GM18870 (cell line): ENCODE data around the gene NDUFV3.
"Not testable (repeated sequence)": the region's sequence is repeated elsewhere in the genome, so short reads cannot be mapped to it uniquely, and the experiment has no call there.

Source experiments
- ATAC-seq: cut with Tn5 transposase; IDR thresholded peaks from one replicate; pipeline ENCODE4 v1.9.1; 2021; ENCODE audit warnings: moderate library complexity; ENCODE audit not compliant: unreplicated experiment

The NDUFV3 gene

DNA sequence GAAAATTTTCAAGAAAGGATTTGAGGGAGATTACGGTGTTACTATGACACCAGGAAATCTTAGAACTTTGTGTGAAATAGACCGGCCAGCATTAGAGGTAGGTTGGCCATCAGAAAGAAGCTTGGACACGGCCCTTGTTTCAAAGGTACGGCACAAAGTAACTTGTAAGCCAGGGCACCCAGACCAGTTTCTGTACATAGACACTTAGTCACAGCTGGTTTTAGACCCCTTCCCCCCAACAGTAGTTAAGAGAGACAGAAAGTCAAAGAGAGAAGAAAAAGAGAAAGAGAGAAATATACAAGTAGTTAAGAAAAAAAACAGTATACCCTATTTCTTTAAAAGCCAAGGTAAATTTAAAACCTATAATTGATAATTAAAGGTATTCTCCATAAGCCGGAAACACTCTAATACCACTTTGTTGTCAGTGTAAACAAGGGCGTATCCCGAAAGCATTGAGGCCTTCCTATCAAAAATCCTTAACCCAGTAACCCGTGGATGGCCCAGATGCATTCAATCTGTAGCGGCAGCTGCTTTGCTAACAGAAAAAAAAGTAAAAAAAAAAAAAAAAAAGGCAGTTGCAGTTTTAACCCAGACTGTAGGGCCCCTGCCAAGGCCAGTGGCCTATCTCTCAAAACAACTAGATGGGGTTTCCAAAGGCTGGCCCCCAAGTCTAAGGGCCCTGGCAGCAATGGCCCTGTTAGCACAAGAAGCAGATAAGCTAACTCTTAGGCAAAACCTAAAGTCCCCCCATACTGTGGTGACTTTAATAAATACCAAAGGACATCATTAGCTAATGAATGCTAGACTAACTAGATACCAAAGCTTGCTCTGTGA is 40.2 kb downstream of the NDUFV3 start:
- not testable (repeated sequence) for ATAC-seq

DNA sequence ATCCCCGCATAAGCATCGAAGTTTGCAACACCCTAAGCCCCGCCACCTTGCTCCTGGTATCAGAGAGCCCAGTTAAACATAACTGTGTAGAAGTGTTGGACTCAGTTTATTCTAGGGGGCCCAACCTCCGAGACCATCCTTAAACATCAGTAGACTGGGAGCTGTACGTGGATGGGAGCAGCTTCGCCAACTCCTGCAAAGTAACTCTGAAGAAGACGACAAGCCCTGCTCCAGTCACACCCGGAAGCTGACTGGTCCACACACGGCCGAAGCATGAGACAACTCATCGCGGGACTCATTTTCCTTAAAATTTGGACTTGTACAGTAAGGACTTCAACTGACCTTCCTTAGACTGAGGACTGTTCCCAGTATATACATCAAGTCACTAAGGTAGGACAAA is 40.9 kb downstream of the NDUFV3 start:
- ATAC-seq, result not testable (repeated sequence)

DNA sequence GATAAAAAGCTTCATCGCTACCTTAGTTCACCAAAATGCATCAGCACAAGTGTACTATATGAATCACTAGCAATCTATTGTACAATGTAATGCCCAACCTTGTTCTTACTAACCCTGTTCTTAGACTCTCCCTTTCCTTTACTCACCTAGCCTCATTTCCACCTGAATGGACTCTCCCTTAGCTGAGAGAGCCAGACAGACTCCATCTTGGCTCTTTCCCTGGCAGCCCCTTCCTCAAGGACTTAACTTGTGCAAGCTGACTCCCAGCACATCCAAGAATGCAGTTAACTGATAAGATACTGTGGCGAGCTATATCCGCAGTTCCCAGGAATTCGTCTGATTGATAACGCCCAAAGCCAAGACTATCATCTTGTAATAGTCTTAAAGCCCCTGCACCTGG is 43.3 kb downstream of the NDUFV3 start:
- ATAC-seq, result not testable (repeated sequence)

DNA sequence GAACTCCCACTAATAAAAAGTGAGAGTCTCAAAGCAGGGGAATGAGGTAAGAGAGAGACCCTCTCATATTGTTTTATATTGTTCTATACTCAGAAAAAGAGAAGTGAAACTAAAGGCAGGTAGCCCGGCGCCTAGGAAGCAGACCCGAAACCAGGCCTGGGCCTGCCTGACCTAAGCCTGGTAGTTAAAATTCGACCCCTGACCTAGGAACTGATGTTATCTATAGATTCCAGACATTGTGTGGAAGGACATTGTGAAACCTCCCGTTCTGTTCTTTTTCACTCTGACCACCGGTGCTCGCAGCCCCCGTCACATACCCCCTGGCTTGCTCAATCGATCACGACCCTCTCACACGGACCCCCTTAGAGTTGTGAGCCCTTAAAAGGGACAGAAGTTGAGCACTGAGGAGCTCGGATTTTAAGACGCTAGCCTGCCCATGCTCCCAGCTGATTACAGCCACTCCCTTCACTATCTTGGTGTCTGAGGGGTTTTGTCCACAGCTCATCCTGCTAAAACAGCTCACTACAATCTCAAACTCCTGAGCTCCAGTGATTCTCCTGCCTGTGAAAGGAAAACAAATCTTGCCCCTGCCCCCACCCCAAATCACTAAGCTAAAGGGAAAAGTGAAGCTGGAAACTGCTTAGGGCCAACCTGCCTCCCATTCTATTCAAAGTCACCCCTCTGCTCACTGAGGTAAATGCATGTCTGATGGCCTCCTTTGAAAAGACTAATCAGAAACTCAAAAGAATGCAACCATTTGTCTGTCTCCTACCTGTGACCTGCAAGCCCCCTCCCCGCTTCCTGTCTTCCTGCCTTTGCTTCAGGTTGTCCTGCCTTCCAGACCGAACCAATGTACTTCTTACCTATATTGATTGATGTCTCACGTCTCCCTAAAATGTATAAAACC is 44.2 kb downstream of the NDUFV3 start:
- not testable (repeated sequence) for ATAC-seq

DNA sequence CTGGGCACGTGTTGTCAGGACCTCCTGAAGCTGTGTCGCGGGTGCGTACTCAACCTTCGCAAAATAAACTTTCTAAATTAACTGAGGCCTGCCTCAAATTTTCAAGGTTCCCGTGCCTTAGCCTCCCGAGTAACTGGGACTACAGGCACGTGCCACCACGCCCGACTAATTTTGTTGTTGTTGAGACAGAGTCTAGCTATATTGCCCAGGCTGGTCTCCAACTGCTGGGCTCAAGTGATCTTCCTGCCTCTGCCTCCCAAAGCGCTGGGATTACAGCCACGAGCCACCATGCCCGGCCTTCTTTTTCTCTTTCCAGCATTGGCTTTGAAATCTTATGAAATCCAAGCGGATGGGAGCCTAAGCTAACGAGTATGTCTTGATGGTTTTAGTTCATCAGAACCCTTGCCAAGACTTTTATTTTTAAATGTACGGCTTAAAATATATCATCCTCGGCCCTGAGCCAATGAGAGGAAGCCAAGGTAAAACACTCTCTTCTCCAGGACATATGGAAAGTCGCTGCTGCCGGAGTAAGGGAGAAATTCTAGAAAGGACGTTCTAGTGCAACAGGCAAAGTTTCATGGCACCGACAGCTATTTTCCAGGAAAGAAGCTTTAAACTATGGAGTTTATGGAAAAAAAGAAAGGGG is 45.0 kb downstream of the NDUFV3 start:
- no peak for ATAC-seq

DNA sequence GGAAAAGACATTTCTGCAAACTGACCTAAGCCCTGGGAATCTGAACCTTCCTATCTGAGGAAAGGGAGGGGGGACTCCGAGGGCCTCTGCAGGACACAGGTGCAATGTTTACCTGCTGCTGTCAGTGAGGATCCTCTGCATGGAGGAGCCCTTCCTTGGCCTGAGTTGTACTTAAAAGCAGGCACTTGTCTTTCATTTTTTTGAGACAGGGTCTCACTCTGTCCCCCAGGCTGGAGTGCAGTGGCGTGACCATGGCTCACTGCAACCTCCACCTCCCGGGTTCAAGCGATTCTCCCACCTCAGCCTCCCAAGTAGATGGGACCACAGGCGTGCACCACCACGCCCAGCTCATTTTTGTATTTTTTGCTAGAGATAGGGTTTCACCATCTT is 45.5 kb downstream of the NDUFV3 start:
- not testable (repeated sequence) for ATAC-seq

DNA sequence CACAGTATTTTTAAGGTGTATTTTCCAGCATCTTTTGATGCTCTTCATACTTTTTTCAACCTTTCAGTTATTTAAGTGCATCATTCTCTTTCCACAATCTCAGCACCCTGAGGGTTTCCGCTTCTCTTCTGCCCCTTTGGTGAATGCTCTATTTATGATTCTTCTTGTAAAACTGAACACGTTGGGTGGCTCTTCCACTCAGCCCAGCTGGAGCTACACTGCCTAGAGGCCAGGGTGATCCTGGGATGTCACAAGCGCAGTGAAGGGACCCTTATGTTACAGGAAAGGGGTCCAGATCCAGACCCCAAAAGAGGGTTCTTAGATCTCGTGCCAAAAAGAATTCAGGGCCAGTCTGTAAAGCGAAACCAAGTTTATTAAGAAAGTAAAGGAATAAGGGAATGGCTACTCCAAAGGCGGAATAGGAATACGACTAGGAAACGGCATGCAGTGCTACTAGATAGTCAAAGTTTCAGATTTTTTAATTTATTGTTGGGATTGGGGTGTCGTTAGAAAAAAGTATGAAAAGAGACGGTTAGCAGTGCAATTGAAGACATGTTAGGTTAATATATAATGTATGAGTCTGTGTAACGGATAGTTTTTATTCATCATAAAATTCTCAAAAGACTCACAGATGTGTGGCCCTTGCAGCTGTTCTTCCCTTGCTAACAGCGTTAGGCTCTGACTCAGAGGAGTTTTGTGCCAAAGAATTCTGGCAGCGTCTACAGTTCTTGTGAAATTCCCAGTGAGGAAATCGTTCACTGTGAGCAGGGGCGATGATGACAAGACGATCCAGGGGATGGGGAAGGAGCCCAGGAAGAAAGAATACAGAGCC is 46.7 kb downstream of the NDUFV3 start:
- no peak for ATAC-seq

DNA sequence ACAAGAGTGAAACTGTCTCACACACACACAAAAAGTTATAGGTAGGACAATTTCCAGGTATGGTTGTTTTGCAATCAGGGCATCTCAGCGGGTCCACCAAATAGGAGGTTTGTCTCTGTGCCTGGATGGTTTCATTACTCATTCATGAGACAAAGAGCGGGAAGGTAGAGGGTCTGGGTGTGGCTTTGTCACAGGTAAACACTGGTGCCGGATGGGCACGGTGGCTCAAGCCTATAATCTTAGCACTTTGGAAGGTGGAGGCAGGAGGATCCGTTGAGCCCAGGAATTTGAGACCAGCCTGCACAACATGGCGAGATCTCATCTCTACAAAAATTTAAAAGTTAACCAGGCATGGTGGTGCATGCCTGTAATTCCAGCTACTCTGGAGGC is 48.6 kb downstream of the NDUFV3 start:
- ATAC-seq, result no peak

DNA sequence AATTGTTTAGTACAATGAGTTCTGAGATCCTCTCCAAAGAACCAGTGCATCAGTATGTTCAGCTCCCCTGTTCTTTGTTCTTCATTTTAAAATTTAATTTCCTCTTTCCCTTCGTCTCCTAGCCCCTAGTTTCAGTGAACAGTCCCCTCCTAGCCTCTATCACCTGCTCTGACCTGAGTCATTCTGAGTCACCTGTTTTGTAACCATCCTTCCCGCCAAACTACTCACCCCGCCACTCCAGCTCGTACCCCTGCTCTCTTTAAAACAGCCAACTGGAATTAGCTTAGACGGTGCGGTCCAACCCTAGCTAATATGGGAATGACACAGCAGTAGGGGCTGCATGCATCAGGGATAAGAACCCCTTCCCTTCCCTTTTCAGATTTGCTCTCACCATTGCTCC is 49.1 kb downstream of the NDUFV3 start:
- ATAC-seq, result no peak

DNA sequence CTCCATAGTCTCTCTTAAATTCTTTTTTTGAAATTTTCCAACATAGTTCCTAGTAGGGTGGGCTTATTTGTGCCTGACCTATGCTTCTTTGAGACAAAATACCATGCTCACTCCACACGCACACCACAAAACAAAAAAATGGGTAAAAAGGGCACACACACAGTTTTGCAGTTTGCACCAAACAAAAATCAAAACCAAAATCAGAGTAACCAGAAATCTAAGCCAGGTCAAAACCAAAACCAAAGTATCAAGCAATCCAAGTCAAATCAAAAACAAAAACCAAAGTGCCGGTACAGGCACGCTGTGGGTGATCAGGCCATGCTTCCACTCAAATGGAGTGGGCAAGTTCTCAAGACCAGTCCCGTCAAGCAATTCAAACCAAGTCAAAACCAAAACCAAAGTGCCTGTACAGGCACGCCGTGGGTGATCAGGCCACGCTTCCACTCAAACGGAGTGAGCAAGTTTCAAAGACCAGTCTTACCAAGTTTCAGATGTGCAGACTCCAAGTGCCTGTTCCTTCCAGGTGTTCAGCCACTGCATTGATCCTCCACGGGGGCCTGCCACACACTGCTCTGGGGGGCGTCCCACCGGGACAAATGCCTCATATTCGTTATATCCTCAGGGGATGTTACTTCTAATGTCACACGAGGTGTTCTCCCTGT is 56.1 kb downstream of the NDUFV3 start:
- ATAC-seq, result not testable (repeated sequence)

DNA sequence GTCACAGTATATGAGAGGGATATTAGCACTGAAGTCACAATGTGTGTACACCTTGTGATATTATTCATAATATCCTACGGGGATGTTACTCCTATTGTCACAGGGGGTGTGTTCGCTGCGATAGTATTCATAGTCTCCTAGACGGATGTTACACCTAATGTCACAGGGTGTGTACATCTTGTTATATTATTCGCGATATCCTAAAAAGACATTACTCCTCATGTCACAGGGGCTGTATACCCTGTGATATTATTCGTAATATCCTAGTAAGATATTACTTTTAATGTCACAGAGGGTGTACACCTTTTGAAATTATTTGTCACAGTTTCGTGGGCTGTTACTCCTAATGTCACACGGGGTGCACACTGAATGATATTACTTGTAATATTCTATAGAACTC is 58.1 kb downstream of the NDUFV3 start:
- ATAC-seq, result not testable (repeated sequence)

DNA sequence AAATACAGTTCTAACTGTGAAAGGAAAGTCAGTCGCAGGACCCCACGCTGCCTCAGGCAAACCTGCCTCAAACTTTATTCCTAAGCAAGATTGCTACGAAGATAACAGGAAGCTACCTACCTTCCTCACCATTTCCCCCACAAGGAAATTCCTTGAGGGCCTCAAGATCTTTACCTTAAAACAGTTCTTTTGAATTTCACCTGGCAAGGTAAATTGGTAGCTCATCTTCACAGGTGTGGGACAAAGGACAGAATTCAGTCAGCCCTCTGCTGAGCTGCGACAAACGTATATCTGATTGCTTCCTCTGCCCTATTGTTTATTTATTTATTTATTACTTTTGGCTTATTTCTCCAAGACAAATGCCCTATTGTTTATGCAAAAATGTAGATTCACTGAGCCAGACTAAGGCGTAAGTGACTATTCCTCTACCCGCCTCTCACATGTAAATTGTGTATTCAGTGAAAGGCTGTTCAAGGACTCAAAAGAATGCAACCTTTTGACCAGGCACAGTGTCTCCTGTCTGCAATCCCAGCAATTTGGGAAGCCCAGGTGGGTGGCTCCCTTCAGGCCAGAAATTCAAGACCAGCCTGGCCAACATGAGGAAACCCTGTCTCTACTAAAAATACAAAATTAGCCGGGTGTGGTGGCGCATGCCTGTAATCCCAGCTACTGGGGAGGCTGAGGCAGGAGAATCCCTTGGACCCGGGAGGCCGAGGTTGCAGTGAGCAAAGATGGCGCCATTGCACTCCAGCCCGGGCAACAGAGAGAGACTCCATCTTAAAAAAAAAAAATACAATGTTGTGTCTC is 63.9 kb downstream of the NDUFV3 start:
- no peak for ATAC-seq

DNA sequence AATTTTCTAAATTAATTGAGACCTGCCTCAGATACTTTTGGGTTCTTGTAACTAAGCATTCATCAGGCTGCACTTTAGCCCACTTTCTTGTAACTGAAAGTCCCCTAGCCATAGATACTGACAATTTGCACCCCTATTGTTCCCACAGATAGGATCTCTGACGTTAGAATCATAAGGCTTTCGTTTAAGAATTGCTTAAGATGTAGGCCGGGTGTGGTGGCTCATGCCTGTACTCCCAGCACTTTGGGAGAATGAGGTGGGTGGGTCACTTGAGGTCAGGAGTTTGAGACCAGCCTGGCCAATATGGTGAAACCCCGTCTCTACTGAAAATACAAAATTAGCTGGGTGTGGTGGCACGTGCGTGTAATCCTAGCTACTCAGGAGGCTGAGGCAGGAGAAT is 65.0 kb downstream of the NDUFV3 start:
- not testable (repeated sequence) for ATAC-seq

DNA sequence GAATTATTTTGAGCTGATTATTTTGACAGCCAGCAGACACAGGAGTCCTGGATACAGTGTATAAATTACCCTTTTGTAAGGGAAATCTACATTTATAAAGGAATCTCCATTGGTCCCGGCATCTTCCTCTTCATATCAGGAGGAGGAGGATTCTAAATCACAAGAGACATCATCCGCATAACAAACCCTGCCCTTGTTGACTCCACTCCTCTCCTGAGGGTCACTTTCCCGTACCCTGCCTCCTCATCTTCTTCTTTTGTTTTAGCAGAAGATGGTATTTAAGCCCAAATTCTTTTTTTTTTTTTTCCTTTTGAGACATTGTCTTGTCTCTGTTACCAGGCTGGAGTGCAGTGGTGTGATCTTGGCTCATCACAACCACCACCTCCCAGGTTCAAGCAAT is 66.6 kb downstream of the NDUFV3 start:
- no peak for ATAC-seq

DNA sequence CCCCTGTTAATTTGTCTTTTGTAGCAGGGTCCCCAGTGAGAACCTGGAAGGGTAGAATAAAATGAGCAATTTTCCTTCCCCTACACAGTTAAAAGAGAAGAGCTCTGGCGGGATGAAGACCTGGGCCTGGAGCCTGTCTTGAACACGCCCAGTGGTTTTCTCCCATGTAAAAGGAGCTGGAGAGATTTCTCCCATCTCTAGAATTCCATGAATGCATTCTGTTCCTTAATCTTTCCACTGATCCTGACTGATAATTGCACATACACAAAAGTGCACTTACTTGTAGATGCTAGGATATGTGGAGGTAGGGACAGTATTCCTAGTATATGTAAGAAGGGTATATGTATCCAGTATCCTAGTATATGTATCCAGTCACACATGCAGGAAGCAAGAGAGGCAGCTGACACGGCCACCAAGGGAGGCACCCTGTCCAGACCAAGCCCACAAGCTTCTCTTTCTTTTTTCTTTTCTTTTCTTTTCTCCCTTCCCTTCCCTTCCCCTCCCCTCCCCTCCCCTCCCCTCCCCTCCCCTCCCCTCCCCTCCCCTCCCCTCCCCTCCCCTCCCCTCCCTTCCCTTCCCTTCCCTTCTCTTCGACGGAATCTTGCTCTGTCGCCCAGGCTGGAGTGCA is 69.4 kb downstream of the NDUFV3 start:
- no peak for ATAC-seq
